GM21529 (cell line): ENCODE measurements around the gene MAP7.

Source experiments
- ATAC-seq: cut with Tn5 transposase; IDR thresholded peaks from one replicate; pipeline ENCODE4 v1.9.1; 2021; ENCODE audit not compliant: unreplicated experiment

MAP7 gene

DNA sequence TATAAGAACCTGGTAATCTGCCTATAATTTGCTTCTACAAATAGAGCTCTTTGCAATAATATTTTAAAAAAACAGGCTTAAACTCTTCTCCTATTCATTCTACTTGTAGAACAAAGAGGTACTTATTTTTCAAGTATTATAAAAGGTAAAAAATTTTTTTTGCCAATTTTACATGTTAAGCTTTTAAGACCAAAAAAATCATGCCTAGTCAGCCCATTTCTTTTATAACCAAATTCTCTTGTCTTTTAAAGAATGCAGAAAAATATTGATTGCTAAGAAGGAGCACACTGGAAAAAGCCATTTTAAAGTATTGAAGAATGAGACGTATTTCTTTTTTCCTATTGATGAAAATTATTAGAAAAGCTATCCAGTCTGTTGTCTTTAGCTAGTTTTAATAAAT is 206.5 kb downstream of the MAP7 start:
- no peak for ATAC-seq

DNA sequence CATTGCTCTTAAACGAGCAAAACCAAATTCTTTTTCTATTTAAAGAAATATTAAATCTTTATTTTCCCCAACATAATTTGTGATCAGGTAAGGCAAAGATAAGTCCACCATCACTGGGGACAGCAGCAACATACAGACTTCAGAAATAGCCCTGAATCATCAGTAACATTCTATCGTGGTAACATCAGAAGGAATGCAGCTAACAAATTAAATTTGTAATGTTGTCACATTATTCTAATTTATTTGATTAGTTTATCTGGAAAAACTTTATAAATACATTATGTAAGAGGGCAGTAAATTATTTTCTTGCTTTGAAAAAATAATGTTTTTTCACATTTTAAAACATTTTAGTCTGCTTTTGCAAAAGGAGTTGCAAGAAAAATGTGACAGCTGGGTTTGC is 206.9 kb downstream of the MAP7 start:
- ATAC-seq = no peak

DNA sequence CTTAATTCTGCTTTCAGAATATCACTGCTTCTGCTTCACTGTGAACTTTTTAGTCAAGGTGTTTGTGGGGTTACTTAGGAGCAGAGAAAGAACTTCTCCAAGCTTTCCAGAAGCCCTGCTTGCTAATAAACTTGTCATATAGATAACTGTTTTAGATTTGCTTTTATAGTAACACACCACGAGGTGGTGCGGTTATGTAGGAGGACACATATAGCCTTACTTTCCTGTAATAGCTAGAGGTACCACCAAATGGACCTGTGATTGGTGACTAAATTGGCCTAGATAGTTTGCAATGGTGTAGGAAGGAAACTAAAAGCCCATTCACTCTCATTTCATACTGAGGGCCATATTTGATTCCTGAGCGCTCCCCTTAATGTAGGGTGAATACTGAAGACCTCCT is 208.3 kb downstream of the MAP7 start:
- ATAC-seq = no peak

DNA sequence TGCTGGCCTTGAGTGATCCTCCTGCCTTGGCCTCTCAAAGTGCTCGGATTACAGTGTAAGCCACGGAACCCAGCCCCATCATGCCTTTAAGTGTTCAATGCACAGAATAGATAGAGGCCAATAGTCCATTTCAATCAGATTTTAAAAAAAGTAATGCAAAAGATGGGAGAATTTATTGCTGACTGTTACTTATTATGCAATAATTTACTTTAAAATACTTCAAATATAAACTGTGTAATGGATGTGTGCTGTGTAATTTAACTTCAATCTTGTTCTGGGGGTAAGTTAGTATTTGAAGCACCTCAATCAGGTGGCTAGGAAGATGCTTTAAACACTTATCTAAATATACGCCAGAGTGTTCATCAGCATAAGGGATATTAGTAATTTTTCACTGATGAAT is 208.9 kb downstream of the MAP7 start:
- no peak for ATAC-seq

DNA sequence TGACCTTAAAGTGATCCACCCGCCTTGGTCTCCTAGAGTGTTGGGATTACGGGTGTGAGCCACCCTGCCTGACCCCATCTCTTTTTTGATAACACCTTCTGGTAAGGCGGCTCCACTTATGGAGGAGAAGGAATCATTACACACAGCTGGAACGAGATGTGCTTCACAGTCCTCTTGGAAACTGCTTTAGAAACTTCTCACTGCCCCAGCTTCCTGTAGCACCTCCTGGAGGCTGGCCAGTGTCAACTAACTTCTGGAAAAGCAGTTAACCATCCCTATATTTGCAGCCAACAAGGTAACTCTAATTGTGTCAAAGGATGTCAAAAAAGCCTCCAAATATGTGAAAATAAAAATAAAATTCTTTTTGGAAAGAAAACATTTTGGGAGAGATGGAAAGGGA is 211.7 kb downstream of the MAP7 start:
- no peak for ATAC-seq

DNA sequence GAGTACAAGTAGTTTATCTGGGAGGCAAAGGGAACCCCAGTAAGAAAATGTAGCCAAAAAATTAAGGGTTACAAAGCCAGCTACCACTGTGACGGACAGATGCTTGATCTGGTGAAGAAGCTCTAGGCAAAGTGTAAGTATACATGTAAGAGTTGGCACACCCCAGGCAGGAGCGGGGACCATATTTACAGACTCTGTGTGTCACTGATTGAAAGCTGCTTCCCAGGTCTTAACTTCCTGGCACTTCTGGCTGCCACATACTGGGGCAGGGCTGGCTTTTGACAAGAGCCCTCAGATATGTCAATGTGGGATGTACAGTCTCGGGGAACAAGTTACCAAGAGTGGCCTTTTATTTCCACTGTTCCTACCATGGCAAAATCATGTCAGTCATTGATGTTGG is 212.6 kb downstream of the MAP7 start:
- ATAC-seq = no peak

DNA sequence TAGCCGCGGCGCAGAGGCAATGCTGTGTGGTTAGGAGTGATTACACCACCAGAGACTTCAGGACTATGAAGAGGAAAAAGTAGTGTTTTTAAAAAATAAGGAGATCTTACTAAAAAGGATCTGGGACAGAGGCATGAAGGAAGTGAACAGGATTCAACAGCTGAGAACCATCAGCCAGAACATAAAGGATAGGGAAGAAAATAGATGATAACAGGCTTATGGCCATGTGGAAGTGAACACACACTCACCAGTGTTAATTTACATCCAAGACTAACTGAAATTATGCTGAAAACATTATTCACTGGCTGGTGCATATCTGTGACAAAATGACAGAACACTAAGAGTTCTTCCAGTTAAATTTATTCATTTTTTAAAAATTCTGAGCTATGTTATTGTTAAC is 213.1 kb downstream of the MAP7 start:
- no peak for ATAC-seq

DNA sequence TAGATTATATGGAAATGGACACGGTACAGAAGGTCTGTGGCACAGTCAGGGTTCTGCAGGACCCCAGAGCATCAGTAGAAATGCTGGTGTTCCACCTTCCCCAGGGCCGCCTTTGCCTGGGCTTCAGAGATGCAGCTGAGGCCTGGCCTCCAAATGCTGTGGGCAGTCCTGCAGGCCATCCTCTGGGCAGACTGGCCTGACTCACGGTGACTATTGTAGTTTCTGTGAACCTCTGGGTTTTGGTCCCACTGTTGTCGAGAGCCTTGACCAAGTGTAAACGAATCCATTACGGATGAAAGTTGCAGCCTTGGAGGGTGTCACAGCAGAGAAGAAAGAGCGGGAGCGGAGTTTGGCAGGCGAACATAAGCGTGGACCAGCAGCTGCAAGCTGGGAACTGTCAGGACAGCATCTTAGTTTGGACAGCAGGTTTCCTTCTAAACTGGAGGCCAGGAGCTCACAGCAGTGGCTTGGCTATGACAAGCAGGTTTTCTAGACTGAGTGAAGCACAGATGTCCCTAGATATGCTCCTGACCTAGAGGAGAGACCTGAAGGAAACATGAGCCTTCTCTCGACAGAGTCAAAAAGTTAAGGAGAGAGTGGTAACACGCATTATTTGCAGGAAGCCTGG is 214.4 kb downstream of the MAP7 start:
- no peak for ATAC-seq

DNA sequence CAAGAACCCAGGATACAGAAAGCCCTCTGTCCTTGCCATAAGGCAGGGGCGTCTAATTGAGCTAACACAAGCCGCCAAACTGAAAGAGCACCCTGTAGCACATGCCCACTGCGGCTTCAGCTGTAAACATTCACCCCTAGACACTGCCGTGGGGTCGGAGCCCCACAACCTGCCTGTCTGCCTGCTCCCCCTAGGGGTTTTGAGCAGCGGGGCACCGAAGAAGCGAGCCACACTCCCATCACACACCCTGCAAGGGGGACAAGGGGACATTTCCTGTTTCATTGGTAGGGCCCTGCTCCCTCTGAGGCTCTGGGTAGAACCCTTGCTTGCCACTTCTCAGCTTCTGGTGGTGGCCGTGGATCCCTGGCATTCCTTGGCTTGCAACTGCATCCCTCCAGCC is 215.4 kb downstream of the MAP7 start:
- ATAC-seq = no peak

DNA sequence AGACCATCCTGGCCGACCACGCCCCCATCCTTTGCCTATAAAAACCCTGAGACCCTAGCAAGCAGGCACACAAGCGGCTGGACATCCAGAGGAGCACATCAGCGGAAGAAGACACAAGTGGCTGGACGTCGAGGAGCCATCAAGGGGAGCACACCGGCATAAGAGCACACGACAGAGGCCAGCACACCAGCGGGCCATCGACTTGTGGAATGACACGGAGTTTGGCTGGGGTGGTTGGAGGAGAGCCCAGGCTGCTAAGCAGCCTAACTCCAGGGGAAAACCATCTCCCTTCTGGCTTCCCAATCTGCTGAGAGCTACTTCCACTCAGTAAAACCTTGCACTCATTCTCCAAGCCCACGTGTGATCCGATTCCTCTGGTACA is 215.8 kb downstream of the MAP7 start:
- ATAC-seq = no peak

DNA sequence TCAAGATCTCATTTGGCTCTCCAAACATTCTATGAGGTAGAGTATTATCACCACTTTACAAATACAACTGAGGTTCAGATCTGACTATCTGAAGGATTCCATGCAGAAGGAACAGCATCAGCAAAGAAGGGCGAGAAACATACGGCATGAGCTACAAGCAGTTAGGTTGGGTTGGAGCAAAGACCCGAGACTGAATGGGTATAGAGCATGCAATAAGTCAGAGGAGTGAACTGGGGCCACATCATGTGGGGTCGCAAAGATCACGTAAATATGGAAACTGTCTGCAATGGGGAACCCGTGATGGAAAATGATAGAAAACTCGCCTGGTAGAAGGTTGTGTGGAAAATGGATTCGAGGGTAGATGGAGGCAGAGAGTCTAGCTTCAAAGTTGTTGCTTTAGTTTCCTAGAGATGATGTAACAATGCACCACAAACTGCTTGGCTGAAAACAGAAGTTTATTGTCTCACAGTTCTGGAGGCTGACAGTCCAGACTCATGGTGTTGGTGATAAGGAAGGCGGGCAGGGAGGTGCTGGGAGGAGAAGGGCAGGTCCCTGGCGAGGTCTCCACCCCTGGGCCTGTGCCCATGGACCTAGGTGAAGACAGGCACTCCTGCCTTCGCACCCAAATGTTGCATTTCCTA is 216.3 kb downstream of the MAP7 start:
- no peak for ATAC-seq

DNA sequence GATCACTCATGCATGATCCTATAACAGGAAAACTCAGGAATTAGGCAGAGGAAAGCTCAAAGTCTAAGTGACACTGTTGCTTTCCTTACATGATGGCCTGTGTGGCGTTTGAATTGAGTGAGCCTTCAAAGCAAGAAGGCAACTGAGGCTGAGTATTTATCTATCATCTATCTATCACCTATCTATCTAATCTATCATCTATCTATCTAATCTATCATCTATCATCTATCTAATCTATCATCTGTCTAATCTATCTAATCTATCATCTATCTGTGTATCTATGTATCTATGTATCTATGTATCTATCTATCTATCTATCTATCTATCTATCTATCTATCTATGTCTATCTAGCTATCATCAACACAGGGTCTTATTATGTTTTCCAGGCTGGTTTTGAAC is 218.8 kb downstream of the MAP7 start:
- ATAC-seq = no peak

DNA sequence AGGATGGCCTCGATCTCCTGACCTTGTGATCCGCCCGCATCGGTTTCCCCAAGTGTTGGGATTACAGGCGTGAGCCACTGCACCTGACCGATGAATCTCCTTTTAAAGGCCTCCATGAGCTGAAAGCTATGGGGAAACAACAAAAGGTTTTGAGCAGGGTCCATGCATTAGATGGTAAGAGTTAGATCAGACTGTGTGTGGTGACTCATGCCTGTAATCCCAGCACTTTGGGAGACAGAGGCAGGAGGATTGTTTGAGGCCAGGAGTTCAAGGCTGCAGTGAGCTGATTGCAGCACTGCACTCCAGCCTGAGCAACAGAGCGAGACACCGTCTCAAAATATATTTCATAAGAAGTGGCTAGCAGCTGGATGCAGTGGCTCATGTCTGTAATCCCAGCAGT is 219.6 kb downstream of the MAP7 start:
- no peak for ATAC-seq

DNA sequence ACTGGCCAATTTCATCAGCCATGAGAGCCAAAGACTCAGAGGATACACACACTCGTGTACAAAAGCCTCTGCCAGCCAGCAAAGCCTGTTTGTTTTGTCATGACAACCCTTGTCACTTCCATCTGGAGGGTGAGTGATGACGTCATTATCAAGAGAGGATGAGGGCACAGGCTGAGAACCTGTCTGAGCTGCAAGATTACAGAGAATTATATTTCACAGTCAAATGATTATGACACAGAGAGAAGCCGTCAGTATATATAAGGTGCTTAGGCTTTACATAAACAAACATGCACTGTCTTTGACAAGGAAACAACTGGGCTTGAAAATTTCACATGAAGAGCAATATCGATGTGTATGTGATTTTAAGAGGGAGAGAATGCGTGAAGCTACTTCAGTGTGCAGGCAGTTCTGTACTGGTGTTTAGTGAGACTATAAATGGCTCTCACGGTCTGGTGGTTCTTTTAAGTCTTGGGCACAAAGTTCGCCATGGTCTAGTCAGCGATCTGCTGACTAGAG is 224.1 kb downstream of the MAP7 start:
- ATAC-seq = no peak

DNA sequence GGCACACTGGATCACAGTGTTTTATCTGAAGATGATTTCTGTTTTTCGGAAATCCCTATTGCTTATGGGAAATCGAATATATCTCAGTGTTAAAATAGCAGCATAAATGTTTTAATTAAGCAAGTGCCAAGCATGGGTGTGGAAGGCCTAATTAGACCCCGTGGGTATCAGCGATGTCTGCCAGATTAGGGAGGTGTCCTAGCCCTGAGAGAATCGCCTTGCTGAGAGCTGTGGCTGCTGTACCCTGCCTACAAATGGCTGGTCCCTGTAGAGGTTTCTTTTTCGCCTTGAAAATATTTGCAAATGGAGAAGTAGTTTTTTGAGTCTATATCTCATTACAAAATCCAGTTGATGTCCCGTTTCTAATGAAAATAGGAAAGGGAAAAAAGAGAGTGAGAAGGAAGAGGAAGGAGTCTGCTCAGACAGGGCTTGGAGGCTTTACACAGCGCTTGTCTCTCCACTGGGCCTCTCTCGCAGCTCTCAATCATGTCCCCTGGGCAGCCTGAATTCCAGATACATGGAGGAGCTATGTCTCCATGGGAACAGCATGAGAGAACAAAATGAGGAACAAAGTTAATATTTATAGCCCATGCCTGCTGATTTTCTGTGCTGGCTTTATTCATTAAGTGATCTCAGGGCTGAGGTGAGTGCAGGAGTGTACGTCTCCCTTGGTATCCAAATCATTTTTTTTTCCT is 225.4 kb downstream of the MAP7 start:
- no peak for ATAC-seq

DNA sequence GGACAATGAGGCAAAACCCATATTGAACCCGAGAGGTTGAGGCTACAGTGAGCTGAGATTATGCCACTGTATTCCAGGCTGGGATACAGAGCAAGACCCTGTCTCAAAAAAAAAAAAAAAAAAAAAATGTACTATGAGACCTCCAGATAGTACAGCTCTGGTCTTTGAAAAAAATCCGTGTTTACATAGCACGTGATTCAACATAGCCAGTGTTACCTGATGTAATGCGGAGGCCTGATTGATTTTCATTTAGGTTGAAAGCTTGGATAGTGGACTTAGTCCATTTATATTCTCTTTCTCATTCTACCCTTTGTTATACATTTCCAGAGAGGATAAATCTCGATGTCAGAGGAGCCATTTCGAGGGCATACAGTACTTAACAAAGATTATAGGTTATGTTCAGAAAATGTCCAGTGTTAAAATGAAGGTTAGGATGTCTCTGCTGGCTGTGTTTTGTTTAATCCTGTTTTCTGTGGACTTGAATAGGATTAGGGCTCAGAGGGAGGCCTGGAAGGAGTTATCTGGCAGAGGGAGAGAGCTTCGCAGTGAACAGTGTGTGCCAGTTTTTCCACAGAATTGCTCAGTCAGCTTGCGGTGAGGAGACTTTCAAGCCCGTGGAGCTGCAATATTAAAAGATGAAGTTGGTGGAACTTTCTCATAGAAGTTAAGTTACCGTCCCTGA is 226.7 kb downstream of the MAP7 start:
- ATAC-seq = no peak

DNA sequence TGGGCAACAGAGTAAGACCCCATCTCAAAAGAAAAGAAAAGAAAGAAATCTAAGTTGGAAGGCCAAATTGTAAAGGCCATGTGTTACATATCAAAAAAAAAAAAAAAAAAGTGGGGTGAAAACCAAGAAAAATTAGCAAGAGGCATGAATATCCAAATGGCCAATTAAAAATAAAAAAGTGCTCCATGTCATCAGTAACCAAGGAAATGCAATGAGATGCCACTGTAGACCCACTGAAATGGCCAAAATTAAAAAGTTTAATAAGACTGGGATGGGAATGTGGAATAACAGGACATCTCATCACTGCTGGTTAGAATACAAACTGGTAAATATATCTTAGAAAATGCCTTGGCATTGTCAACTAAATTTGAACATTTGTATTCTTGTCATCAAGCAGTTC is 230.5 kb downstream of the MAP7 start:
- ATAC-seq = no peak

DNA sequence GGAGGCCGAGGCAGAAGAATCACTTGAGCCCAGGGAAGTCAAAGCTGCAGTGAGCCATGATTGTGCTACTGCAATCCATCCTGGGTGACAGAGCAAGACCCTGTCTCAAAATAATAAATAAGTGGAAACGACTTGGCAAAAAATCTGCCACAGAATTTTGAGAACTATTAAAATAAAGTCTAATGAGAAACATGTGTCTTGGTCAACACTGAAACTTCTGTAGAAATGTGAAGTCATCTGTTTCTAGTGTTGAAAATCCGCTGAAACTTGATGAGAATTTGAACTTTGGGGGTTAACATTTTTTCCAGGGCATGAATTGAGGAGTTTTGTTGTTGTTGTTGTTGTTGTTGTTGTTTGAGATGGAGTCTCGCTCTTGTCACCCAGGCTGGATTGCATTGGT is 231.5 kb downstream of the MAP7 start:
- ATAC-seq = no peak

DNA sequence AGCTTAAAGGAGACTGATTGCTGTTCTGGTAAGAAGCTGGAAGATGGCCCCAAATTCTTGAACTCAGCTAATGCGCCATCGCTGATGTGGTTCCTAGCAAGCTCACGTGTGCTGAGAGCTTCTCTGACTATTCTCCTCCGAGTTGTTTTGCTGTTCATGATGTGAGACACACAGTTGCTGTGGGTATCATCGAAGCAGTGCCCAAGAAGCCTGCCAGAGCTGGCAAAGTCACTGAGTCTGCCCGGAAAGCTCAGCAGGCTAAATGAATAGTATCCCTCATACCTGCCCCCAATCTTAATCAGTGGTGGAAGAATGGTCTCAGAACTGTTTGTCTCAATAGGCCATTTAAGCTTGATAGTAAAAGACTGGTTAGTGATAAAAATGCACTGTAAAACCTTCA is 232.3 kb downstream of the MAP7 start:
- ATAC-seq = no peak

DNA sequence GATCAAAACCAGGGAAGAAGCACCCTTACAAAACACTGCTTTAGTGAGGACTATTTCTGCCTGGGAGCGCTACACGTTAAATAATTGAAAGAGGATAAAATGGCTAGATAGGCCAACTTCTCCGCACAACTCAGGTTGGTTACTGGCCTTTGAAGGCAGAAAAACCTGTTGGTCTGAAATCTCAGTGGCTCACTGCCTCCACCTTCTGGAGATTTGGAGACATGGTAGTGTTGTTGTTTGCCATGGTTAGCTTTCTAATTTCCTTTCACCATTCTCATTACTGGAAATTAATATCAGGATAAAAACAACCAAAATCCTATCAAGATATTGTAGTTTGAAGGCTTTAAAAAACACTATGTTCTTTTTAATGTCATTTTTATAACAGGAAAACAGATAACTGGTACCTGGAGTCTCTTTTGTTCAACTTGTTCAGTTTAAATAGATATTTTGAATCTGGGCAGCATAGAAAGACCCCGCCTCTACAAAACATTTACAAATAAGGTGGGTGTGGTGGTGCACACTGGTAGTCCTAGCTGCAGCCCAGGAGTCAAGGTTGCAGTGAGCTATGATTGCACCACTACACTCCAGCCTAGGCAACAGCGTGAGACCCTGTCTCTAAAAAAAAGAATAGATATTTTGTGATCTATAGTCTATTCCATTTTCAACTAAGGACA is 233.1 kb downstream of the MAP7 start:
- peak; percentile 78 for ATAC-seq

DNA sequence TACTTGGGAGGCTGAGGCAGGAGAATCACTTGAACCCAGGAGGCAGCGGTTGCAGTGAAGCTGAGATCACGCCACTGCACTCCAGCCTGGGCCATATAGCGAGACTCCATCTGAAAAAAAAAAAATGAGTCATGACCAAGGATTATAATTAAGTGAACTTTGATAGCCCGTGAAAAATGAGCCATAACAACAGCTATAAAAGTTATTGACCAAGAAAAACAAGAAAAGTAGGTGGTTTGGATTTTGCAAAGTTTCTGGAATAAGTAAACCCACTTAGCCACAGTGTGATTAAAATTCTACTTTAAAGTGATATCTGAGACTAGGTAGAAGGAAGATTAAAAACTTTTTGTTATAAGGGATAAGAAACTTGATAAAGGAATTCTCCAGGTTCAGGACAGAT is 234.6 kb downstream of the MAP7 start:
- ATAC-seq = no peak
